Measurements from ENCODE around the gene BMP6. TPM values are rescaled to one million over a fixed set of nuclear protein-coding genes. Genes with fewer than 3 reads are reported as not detected.
A peak's percentile ranks its signal among the peaks of the same experiment; 100 is the strongest.

The BMP6 gene
- total and polyA plus RNA-seq, 2 donors from 2014 or later: 5.0 to 10.0 TPM

GRCh38 chr6:7914991-7915789 lies 189.3 kb downstream of the BMP6 start:
- no peak overlapping the region for H3K4me3 ChIP-seq (ENCODE audit: low read length in 3 of 3)
- H3K4me1 ChIP-seq (ENCODE audit: control insufficient read depth in 2 of 3, insufficient read depth in 2 of 3, low read depth in 1 of 3, low read length in 3 of 3): peaks cover 0 to 4% (median 0%) of the 10 kb centered on the region in 3 donors
- intact Hi-C loops (cut with DNase I): no loop called here
- no peaks in the 10 kb centered on the region for H3K36me3 ChIP-seq (ENCODE audit: control insufficient read depth in 2 of 3, insufficient read depth in 3 of 3, low read length in 3 of 3)
- DNase-seq: peak in 1 of 5 donors; percentile 65
- H3K9me3 ChIP-seq (ENCODE audit: control insufficient read depth in 2 of 3, insufficient read depth in 1 of 3, low read length in 3 of 3): no peaks in the 10 kb centered on the region
- no peak for TF ChIP-seq CTCF (IDR thresholded peaks at IDR 0.05; ENCODE audit: borderline replicate concordance, extremely low read depth, insufficient read depth)
- no peak overlapping the region for H3K27ac ChIP-seq (ENCODE audit: low read depth in 2 of 2, low read length in 2 of 2)
- no peak overlapping the region for H3K9ac ChIP-seq (ENCODE audit: low read length in 3 of 3)
- H3K27me3 ChIP-seq (ENCODE audit: control insufficient read depth, insufficient read depth, low read length): no peaks in the 10 kb centered on the region
- no peak for FAIRE-seq

GRCh38 chr6:7916959-7917358 lies 191.1 kb downstream of the BMP6 start:
- intact Hi-C loops (cut with DNase I): no loop called here
- Histone ChIP-seq H3K27ac (ENCODE audit: low read depth in 2 of 2, low read length in 2 of 2) (no peak overlapping the region), H3K9me3 (ENCODE audit: control insufficient read depth in 2 of 3, insufficient read depth in 1 of 3, low read length in 3 of 3) (no peaks in the 10 kb centered on the region), H3K4me1 (ENCODE audit: control insufficient read depth in 2 of 3, insufficient read depth in 2 of 3, low read depth in 1 of 3, low read length in 3 of 3) (no peaks in the 10 kb centered on the region), H3K9ac (ENCODE audit: low read length in 3 of 3) (no peak overlapping the region), H3K36me3 (ENCODE audit: control insufficient read depth in 2 of 3, insufficient read depth in 3 of 3, low read length in 3 of 3) (no peaks in the 10 kb centered on the region), H3K27me3 (ENCODE audit: control insufficient read depth, insufficient read depth, low read length) (no peaks in the 10 kb centered on the region), H3K4me3 (ENCODE audit: low read length in 3 of 3) (no peak overlapping the region)
- TF ChIP-seq CTCF (IDR thresholded peaks at IDR 0.05; ENCODE audit: borderline replicate concordance, extremely low read depth, insufficient read depth): no peak
- DNase-seq (no peak), FAIRE-seq (no peak)

- H3K9me3 ChIP-seq (ENCODE audit: control insufficient read depth in 2 of 3, insufficient read depth in 1 of 3, low read length in 3 of 3): no peaks in the 10 kb centered on the region
- FAIRE-seq: no peak
- intact Hi-C loops (cut with DNase I): no loop called here
- no peak for DNase-seq
- no peaks in the 10 kb centered on the region for H3K27me3 ChIP-seq (ENCODE audit: control insufficient read depth, insufficient read depth, low read length)
- no peak for TF ChIP-seq CTCF (IDR thresholded peaks at IDR 0.05; ENCODE audit: borderline replicate concordance, extremely low read depth, insufficient read depth)
- no peak overlapping the region for H3K4me3 ChIP-seq (ENCODE audit: low read length in 3 of 3)
- no peaks in the 10 kb centered on the region for H3K4me1 ChIP-seq (ENCODE audit: control insufficient read depth in 2 of 3, insufficient read depth in 2 of 3, low read depth in 1 of 3, low read length in 3 of 3)
- no peak overlapping the region for H3K9ac ChIP-seq (ENCODE audit: low read length in 3 of 3)
- no peak overlapping the region for H3K27ac ChIP-seq (ENCODE audit: low read depth in 2 of 2, low read length in 2 of 2)
- H3K36me3 ChIP-seq (ENCODE audit: control insufficient read depth in 2 of 3, insufficient read depth in 3 of 3, low read length in 3 of 3): no peaks in the 10 kb centered on the region
Observed at GRCh38 chr6:7917729-7918128, 191.8 kb downstream of the BMP6 start.
